Left lung (tissue), 10 donors: ENCODE results near the gene ELK3. TPM values are rescaled to one million over a fixed set of nuclear protein-coding genes. Genes with fewer than 3 reads are reported as not detected.

Source experiments
- ATAC-seq: fragments of 200-7000 bp; cut with Tn5 transposase; one replicate; pipeline ENCODE4 v1.9.1; 2020; ENCODE audit warnings: moderate library complexity
- DNase-seq, 4 donors: peaks; one replicate each; pipeline ENCODE4 v3.0.0-alpha.2; 2013 to 2020
- H3K27ac ChIP-seq, 2 donors: fragments of 200-600 bp; sonication (generic) in 1 of 2; one replicate each; pipeline versions ENCODE4 v1.5.0 to v1.8.0; 2020 to 2021
- H3K27me3 ChIP-seq, 2 donors: fragments of 200-600 bp; sonication (generic) in 1 of 2; one replicate each; pipeline versions ENCODE4 v1.5.0 to v1.8.0; 2020 to 2021
- H3K36me3 ChIP-seq, 2 donors: fragments of 200-600 bp; sonication (generic) in 1 of 2; one replicate each; pipeline versions ENCODE4 v1.5.0 to v1.8.0; 2020 to 2021
- H3K4me1 ChIP-seq, 2 donors: fragments of 200-600 bp; one replicate each; pipeline ENCODE4 v1.8.0; 2021
- H3K4me3 ChIP-seq, 2 donors: fragments of 200-600 bp; sonication (generic) in 1 of 2; one replicate each; pipeline versions ENCODE4 v1.5.0 to v1.8.0; 2020 to 2021; ENCODE audit warnings: mild to moderate bottlenecking in 1 of 2
- H3K9me3 ChIP-seq, 2 donors: fragments of 200-600 bp; sonication (generic) in 1 of 2; one replicate each; pipeline versions ENCODE4 v1.5.0 to v1.8.0; 2020 to 2021
- CTCF ChIP-seq, 2 donors: fragments of 200-600 bp; sonication (generic) in 1 of 2; IDR thresholded peaks; one replicate each; pipeline versions ENCODE4 v1.5.0 to v1.8.0; 2021; ENCODE audit warnings: antibody characterized with exemption in 2 of 2
- intact Hi-C, 2 donors: fragments of 100-400 bp; cut with DNase I; formaldehyde crosslinking; loops; one replicate each; pipeline versions ENCODE4 v1.11.2 to v1.14.2; 2022
- polyA plus RNA-seq, 6 donors: library from polyadenylated mRNA; unstranded; fragments of 120-200 nt; gene quantifications; one replicate each; pipeline ENCODE4 v1.2.1, GENCODE V29; 2013; ENCODE audit not compliant: insufficient read length in 6 of 6
- total RNA-seq, 2 donors: library from RNA; stranded (reverse); fragmentation: NEBNext Ultra II Directional; extraction: Animal tissue kit (Norgen Biotek cat#: 25700); gene quantifications; one replicate each; pipeline ENCODE4 v1.2.1, GENCODE V29; 2021
- donor health status: DM: no; HTN: yes; CAD: no.
- donor health status: DM: no; HTN: no; CAD: no.

ELK3 gene
- total and polyA plus RNA-seq, 8 donors = 39.1 to 91.7 (median 80.0) TPM

- intact Hi-C loops = no loop called here
- Histone ChIP-seq H3K27me3 (no peaks in the 10 kb centered on the region), H3K4me3 (no peak overlapping the region), H3K27ac (no peak overlapping the region), H3K4me1 (peaks cover 0 to 12% of the 10 kb centered on the region in 2 donors), H3K9me3 (peaks cover 0 to 10% of the 10 kb centered on the region in 2 donors), H3K36me3 (no peaks in the 10 kb centered on the region)
- no peak for TF ChIP-seq CTCF (IDR thresholded peaks at IDR 0.05)
- DNase-seq = no peak
- ATAC-seq = peak; percentile 35
Observed at GRCh38 chr12:96171905-96172304, 22.3 kb upstream of the ELK3 start.

GRCh38 chr12:96172981-96173380 is 21.2 kb upstream of the ELK3 start:
- intact Hi-C loops = no loop called here
- DNase-seq = no peak
- TF ChIP-seq CTCF (IDR thresholded peaks at IDR 0.05) = no peak
- Histone ChIP-seq H3K9me3 (peaks cover 0 to 12% of the 10 kb centered on the region in 2 donors), H3K27me3 (no peaks in the 10 kb centered on the region), H3K27ac (no peak overlapping the region), H3K4me1 (peaks cover 0 to 12% of the 10 kb centered on the region in 2 donors), H3K4me3 (no peak overlapping the region), H3K36me3 (no peaks in the 10 kb centered on the region)
- no peak for ATAC-seq

GRCh38 chr12:96176575-96176974 is 17.6 kb upstream of the ELK3 start:
- Histone ChIP-seq H3K4me1 (no peaks in the 10 kb centered on the region), H3K36me3 (no peaks in the 10 kb centered on the region), H3K9me3 (peaks cover 0 to 12% of the 10 kb centered on the region in 2 donors), H3K27ac (peak overlapping the region in 1 of 2 donors; percentile 39), H3K27me3 (no peaks in the 10 kb centered on the region), H3K4me3 (no peak overlapping the region)
- ATAC-seq (no peak), DNase-seq (no peak)
- intact Hi-C loops = no loop called here
- TF ChIP-seq CTCF (IDR thresholded peaks at IDR 0.05) = no peak

GRCh38 chr12:96177013-96177412 is 17.2 kb upstream of the ELK3 start:
- peak overlapping the region in 1 of 2 donors; percentile 39 for H3K27ac ChIP-seq
- H3K27me3 ChIP-seq = no peaks in the 10 kb centered on the region
- no peak for TF ChIP-seq CTCF (IDR thresholded peaks at IDR 0.05)
- peak; percentile 66 for ATAC-seq
- H3K36me3 ChIP-seq = no peaks in the 10 kb centered on the region
- DNase-seq = no peak
- no peak overlapping the region for H3K4me3 ChIP-seq
- intact Hi-C loops = no loop called here
- H3K4me1 ChIP-seq = no peaks in the 10 kb centered on the region
- H3K9me3 ChIP-seq = peaks cover 0 to 12% of the 10 kb centered on the region in 2 donors

GRCh38 chr12:96183734-96184370 is 10.3 kb upstream of the ELK3 start:
- no peak for TF ChIP-seq CTCF (IDR thresholded peaks at IDR 0.05)
- H3K4me1 ChIP-seq = peaks cover 0 to 15% of the 10 kb centered on the region in 2 donors
- no peaks in the 10 kb centered on the region for H3K9me3 ChIP-seq
- H3K27me3 ChIP-seq = no peaks in the 10 kb centered on the region
- intact Hi-C loops = no loop called here
- no peak overlapping the region for H3K4me3 ChIP-seq
- no peak overlapping the region for H3K27ac ChIP-seq
- ATAC-seq (no peak), DNase-seq (no peak)
- H3K36me3 ChIP-seq = no peaks in the 10 kb centered on the region
